Measurements from ENCODE around the gene APOL5.

DNA sequence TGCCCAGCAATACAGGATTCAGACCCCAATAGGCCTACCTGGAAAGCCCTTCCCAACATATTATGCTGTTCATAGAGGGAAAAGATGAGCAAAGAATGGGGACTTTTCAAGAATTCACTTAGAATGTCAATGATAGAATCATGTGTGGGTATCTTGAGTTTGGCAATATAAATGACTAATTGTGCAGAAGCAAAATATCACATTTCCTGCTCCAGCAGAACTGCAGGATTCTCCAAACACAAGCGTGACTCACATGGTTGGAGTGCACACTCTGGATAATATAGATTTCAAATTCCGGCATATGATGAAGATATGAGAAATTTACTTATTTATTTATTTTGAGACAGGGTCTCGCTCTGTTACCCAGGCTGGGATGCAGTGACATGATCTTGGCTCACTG, 12.5 kb upstream of the APOL5 start:
- TF ChIP-seq, protein P1, sequence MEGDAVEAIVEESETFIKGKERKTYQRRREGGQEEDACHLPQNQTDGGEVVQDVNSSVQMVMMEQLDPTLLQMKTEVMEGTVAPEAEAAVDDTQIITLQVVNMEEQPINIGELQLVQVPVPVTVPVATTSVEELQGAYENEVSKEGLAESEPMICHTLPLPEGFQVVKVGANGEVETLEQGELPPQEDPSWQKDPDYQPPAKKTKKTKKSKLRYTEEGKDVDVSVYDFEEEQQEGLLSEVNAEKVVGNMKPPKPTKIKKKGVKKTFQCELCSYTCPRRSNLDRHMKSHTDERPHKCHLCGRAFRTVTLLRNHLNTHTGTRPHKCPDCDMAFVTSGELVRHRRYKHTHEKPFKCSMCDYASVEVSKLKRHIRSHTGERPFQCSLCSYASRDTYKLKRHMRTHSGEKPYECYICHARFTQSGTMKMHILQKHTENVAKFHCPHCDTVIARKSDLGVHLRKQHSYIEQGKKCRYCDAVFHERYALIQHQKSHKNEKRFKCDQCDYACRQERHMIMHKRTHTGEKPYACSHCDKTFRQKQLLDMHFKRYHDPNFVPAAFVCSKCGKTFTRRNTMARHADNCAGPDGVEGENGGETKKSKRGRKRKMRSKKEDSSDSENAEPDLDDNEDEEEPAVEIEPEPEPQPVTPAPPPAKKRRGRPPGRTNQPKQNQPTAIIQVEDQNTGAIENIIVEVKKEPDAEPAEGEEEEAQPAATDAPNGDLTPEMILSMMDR (conservative IDR thresholded peaks at IDR 0.05; ENCODE audit: low read depth, low read length), result no peak
- TF ChIP-seq EZH2 (IDR thresholded peaks at IDR 0.05; ENCODE audit: low read length, unreplicated experiment), result no peak
- TF ChIP-seq EZH2phosphoT487 (IDR thresholded peaks at IDR 0.05; ENCODE audit: borderline replicate concordance, low read length), result no peak

Measured in PC-3 (cell line).